ENCODE results near the gene FOSL2. TPM values are rescaled to one million over a fixed set of nuclear protein-coding genes. Genes with fewer than 3 reads are reported as not detected.
A peak's percentile ranks its signal among the peaks of the same experiment; 100 is the strongest.

The FOSL2 gene
- 100 to 1,000 TPM; 102 to 110 TPM for total RNA-seq

- H3K27me3 Mint-ChIP-seq (ENCODE audit: low read depth): no peaks in the 10 kb centered on the region
- peak; percentile 97 for DNase-seq
- intact Hi-C loops (cut with micrococcal nuclease): loop anchor here (1.0 to 10.0 kb wide), 13 partner anchors 17 to 903 kb away; partner anchors contain the start of genes BABAM2, CLIP4, IFT172 and PPP1CB
- peak within 1 kb of the TSS; percentile 99 for H3K27ac Mint-ChIP-seq
- H3K9me3 Mint-ChIP-seq: no peaks in the 10 kb centered on the region
- H3K36me3 Mint-ChIP-seq (ENCODE audit: low read depth): peaks cover 6% of the 10 kb centered on the region
- peaks cover 30% of the 10 kb centered on the region for H3K4me1 Mint-ChIP-seq (ENCODE audit: low read depth)
- H3K4me3 Mint-ChIP-seq: peak within 1 kb of the TSS; percentile 94
- CTCF ChIA-PET: interaction anchor here (0.7 kb wide), 1 partner anchor 1862 kb away, joined by 3 read pairs; no protein-coding TSS in a partner anchor
Measured at GRCh38 chr2:28392297-28393113, at the start of gene FOSL2. Gene FOSL2 (plus strand): TSS chr2:28392858. CDS start chr2:28393721, 863 bp downstream.

- DNase-seq: no peak
- Mint-ChIP-seq H3K4me3 (no peak overlapping the region), H3K9me3 (no peaks in the 10 kb centered on the region), H3K27me3 (ENCODE audit: low read depth) (no peaks in the 10 kb centered on the region), H3K27ac (no peak overlapping the region), H3K36me3 (ENCODE audit: low read depth) (no peaks in the 10 kb centered on the region), H3K4me1 (ENCODE audit: low read depth) (peaks cover 11% of the 10 kb centered on the region)
- CTCF ChIA-PET: no interaction called here
- intact Hi-C loops (cut with micrococcal nuclease): loop anchor here (5.0 kb wide), 1 partner anchor 109 kb away; no protein-coding TSS in a partner anchor
Measured at GRCh38 chr2:28343184-28343942, 49.3 kb upstream of the FOSL2 start.

- intact Hi-C loops (cut with micrococcal nuclease): loop anchor here (5.0 kb wide), 1 partner anchor 108 kb away; no protein-coding TSS in a partner anchor
- no peak overlapping the region for H3K27ac Mint-ChIP-seq
- no peak for DNase-seq
Measured at GRCh38 chr2:28343971-28344715, 48.5 kb upstream of the FOSL2 start.

GRCh38 chr2:28344756-28345373 lies 47.8 kb upstream of the FOSL2 start:
- H3K27me3 Mint-ChIP-seq (ENCODE audit: low read depth): no peaks in the 10 kb centered on the region
- H3K4me1 Mint-ChIP-seq (ENCODE audit: low read depth): peaks cover 20% of the 10 kb centered on the region
- no peak overlapping the region for H3K4me3 Mint-ChIP-seq
- no peak for DNase-seq
- CTCF ChIA-PET: no interaction called here
- no peaks in the 10 kb centered on the region for H3K9me3 Mint-ChIP-seq
- intact Hi-C loops (cut with micrococcal nuclease): loop anchor here (5.0 kb wide), 1 partner anchor 107 kb away; no protein-coding TSS in a partner anchor
- H3K27ac Mint-ChIP-seq: no peak overlapping the region
- no peaks in the 10 kb centered on the region for H3K36me3 Mint-ChIP-seq (ENCODE audit: low read depth)

More at GRCh38 chr2:28343971-28344715, 48.5 kb upstream of the FOSL2 start:
- Mint-ChIP-seq H3K4me1 (ENCODE audit: low read depth) (peaks cover 18% of the 10 kb centered on the region), H3K9me3 (no peaks in the 10 kb centered on the region), H3K4me3 (no peak overlapping the region), H3K27me3 (ENCODE audit: low read depth) (no peaks in the 10 kb centered on the region), H3K36me3 (ENCODE audit: low read depth) (no peaks in the 10 kb centered on the region)
- CTCF ChIA-PET: no interaction called here

GRCh38 chr2:28345619-28346018 lies 47.0 kb upstream of the FOSL2 start:
- CTCF ChIA-PET: interaction anchor here (0.9 kb wide), 1 partner anchor 20 kb away, joined by 3 read pairs; no protein-coding TSS in a partner anchor
- Mint-ChIP-seq H3K9me3 (no peaks in the 10 kb centered on the region), H3K4me1 (ENCODE audit: low read depth) (peaks cover 20% of the 10 kb centered on the region), H3K4me3 (no peak overlapping the region), H3K36me3 (ENCODE audit: low read depth) (no peaks in the 10 kb centered on the region), H3K27me3 (ENCODE audit: low read depth) (no peaks in the 10 kb centered on the region), H3K27ac (no peak overlapping the region)
- no peak for DNase-seq
- intact Hi-C loops (cut with micrococcal nuclease): no loop called here

GRCh38 chr2:28346587-28346986 lies 46.1 kb upstream of the FOSL2 start:
- intact Hi-C loops (cut with micrococcal nuclease): no loop called here
- no peak for DNase-seq
- CTCF ChIA-PET: interaction anchor here (0.9 kb wide), 1 partner anchor 21 kb away, joined by 3 read pairs; no protein-coding TSS in a partner anchor
- Mint-ChIP-seq H3K27me3 (ENCODE audit: low read depth) (no peaks in the 10 kb centered on the region), H3K4me3 (no peak overlapping the region), H3K36me3 (ENCODE audit: low read depth) (no peaks in the 10 kb centered on the region), H3K9me3 (no peaks in the 10 kb centered on the region), H3K4me1 (ENCODE audit: low read depth) (peaks cover 26% of the 10 kb centered on the region), H3K27ac (no peak overlapping the region)

- Mint-ChIP-seq H3K27ac (no peak overlapping the region), H3K36me3 (ENCODE audit: low read depth) (no peaks in the 10 kb centered on the region), H3K4me1 (ENCODE audit: low read depth) (peaks cover 31% of the 10 kb centered on the region), H3K4me3 (no peak overlapping the region), H3K9me3 (no peaks in the 10 kb centered on the region), H3K27me3 (ENCODE audit: low read depth) (no peaks in the 10 kb centered on the region)
- CTCF ChIA-PET: no interaction called here
- intact Hi-C loops (cut with micrococcal nuclease): no loop called here
- no peak for DNase-seq
Measured at GRCh38 chr2:28347193-28347592, 45.5 kb upstream of the FOSL2 start.

GRCh38 chr2:28347596-28347995 lies 45.1 kb upstream of the FOSL2 start:
- Mint-ChIP-seq H3K4me3 (no peak overlapping the region), H3K36me3 (ENCODE audit: low read depth) (no peaks in the 10 kb centered on the region), H3K27me3 (ENCODE audit: low read depth) (no peaks in the 10 kb centered on the region), H3K9me3 (no peaks in the 10 kb centered on the region), H3K27ac (no peak overlapping the region), H3K4me1 (ENCODE audit: low read depth) (peaks cover 31% of the 10 kb centered on the region)
- intact Hi-C loops (cut with micrococcal nuclease): no loop called here
- no peak for DNase-seq
- CTCF ChIA-PET: interaction anchor here (0.5 kb wide), 1 partner anchor 134 kb away, joined by 3 read pairs; no protein-coding TSS in a partner anchor

GRCh38 chr2:28348149-28348567 lies 44.5 kb upstream of the FOSL2 start:
- DNase-seq: peak; percentile 67
- Mint-ChIP-seq H3K4me3 (no peak overlapping the region), H3K27me3 (ENCODE audit: low read depth) (no peaks in the 10 kb centered on the region), H3K4me1 (ENCODE audit: low read depth) (peaks cover 31% of the 10 kb centered on the region), H3K27ac (no peak overlapping the region), H3K9me3 (no peaks in the 10 kb centered on the region), H3K36me3 (ENCODE audit: low read depth) (no peaks in the 10 kb centered on the region)
- CTCF ChIA-PET: interaction anchor here (0.5 kb wide), 1 partner anchor 135 kb away, joined by 3 read pairs; no protein-coding TSS in a partner anchor
- intact Hi-C loops (cut with micrococcal nuclease): no loop called here

- CTCF ChIA-PET: no interaction called here
- H3K4me3 Mint-ChIP-seq: no peak overlapping the region
- H3K27me3 Mint-ChIP-seq (ENCODE audit: low read depth): no peaks in the 10 kb centered on the region
- peaks cover 31% of the 10 kb centered on the region for H3K4me1 Mint-ChIP-seq (ENCODE audit: low read depth)
- DNase-seq: no peak
- intact Hi-C loops (cut with micrococcal nuclease): no loop called here
- no peak overlapping the region for H3K27ac Mint-ChIP-seq
- no peaks in the 10 kb centered on the region for H3K9me3 Mint-ChIP-seq
- no peaks in the 10 kb centered on the region for H3K36me3 Mint-ChIP-seq (ENCODE audit: low read depth)
Measured at GRCh38 chr2:28348921-28349320, 43.7 kb upstream of the FOSL2 start.

GRCh38 chr2:28349546-28350165 lies 43.0 kb upstream of the FOSL2 start:
- Mint-ChIP-seq H3K27ac (no peak overlapping the region), H3K4me3 (no peak overlapping the region), H3K9me3 (no peaks in the 10 kb centered on the region), H3K27me3 (ENCODE audit: low read depth) (no peaks in the 10 kb centered on the region), H3K36me3 (ENCODE audit: low read depth) (no peaks in the 10 kb centered on the region), H3K4me1 (ENCODE audit: low read depth) (peaks cover 31% of the 10 kb centered on the region)
- intact Hi-C loops (cut with micrococcal nuclease): loop anchor here (2.0 kb wide), 1 partner anchor 41 kb away; no protein-coding TSS in a partner anchor
- no peak for DNase-seq
- CTCF ChIA-PET: no interaction called here

Data from activated naive CD4-positive, alpha-beta T cell treated with anti-CD3 and anti-CD28 coated beads for 36 hours (primary cell).